Stimulated activated CD4-positive, alpha-beta T cell treated with anti-CD3 and anti-CD28 coated beads, Interleukin-4, amount 100 ng/mL, for 24 hours (primary cell): Measurements from ENCODE around the gene CSNK1G3.

ENCODE experiments used
- DNase-seq: peaks from one replicate; pipeline ENCODE4 v3.0.0-alpha.2; 2020

The CSNK1G3 gene

DNA sequence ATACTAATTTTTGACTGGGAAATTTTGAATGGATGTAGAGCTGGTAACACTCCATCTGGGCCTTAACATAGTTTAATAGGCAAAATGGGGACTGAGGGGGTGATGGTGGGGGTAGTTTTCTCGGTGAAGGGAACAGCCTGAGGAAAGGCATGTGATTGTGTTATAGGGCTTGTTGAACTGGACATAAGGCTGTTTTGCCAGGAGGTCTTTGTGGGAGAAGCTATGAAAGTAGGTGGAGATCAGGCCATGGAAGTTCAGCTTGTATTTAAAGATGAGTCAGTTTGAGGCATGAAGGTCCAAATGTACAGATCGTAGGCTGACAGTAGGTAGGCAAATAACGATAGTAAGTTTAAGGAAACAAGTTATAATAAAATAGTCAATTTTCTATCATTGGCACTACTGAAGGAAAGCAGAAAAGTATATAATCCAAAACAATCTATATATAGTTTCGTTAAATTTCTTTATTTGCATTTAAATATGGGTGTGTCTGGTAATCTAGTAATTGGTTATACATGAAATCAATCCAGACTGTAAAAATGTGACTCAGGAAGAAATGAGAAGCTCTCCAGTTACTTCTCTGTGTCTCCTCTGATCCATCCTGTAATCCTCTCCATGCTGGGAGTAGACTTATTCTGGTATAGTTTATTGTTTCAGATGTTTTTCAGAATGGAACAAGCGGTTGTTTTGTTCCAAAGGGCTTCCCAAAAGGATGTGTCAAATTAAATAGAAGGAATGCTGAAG, 2.8 kb downstream of the CSNK1G3 start:
- no peak for DNase-seq

DNA sequence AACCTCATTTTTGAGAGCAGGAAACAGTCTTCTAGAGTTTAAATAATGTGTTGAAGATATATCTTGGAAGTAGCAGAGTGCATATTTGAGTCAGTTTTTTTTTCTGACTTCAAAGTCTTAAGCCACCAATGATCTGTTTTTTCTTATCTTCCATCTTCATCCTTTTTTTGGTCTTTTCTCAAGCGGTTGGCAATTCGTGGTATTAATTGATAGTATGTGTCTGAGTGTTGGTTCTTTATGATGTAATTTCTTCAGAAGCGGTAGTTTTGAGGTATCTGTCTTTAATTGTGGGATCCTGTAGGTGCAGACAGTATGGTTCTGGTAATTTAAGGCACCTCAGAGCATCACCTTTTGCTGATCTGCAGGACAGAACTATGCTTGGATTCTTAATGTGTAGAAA, 3.9 kb downstream of the CSNK1G3 start:
- no peak for DNase-seq

DNA sequence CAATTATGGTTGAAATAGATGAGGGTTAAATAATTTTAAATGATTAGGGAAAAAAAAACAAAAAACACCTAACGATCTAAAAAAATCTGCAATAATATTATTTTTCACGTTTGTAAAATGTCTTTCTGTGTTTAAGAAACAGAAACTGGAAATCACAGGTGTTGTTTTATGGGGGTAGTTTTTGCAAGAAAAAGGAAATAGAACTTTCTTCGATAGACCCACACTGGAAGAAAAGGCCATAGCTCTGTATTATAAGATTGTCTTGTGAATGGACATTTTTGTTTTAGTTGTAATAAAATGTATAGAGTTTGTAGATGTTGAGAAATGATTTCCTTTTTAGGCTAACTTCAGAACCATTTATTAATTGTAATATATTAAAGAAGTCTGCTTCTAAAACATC, 5.5 kb downstream of the CSNK1G3 start:
- DNase-seq: no peak

DNA sequence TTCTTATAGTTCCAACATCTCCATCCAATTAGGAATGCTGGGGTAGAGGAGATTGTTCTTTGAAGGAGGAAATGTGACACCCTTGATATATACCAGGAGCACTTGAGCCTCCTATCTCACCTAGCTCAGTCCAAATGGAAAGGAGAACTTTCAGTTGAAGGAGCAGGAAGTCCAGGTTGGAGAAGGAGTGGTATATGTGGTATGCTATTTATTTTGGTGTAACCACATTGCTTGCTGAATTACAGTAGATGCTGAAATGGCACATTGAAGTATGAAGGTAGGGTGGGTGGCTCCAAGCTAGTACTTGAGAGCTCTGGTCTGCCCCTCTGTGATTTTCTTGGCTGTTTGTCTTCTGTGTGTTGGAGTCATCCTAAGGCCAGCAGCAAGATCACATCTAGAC, 6.1 kb downstream of the CSNK1G3 start:
- DNase-seq: no peak

DNA sequence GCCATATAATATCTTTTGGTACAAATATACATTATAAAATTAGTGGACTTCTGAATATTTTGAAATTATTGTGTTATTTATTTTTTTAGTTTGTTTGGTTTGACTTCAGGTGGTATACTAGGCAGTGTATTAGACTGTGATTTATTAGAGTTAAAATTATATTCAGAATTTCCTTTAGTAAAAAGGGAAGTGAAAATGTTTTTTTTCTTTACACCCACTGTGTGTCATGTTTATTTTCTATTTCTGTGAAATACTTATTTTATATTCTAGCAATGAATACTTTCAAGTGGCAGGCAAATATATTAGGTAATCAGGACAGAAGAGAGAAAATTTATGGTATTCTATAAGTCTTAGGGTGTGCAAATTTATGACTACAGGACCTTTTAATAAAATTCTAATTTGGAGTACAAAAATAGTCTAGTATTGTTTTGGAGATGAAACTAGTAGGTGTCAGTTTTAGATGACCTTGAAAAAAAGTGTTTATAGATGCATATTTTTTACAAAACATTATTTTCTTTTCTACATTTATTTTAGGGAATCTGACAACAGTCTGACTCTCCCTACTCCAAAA, 8.8 kb downstream of the CSNK1G3 start:
- no peak for DNase-seq

DNA sequence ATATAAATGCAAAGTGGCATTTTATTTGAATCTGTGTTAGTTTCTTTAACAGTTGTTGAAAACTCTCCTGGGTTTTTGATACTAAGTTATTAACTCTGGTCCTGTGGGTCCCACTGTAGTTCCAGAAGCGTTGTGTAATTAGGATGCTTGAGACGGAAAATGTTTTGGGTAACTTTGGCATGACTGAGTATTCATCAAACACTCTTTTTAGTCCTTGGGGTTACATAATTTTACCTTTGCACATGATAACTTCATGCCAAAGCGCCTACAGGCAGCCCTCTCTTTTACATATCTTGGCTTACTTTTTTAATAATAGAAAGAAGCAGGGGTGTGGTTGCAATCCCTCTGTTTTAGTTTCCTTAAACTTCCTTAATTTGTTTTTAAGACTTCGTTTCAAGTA, 12.2 kb downstream of the CSNK1G3 start:
- no peak for DNase-seq

DNA sequence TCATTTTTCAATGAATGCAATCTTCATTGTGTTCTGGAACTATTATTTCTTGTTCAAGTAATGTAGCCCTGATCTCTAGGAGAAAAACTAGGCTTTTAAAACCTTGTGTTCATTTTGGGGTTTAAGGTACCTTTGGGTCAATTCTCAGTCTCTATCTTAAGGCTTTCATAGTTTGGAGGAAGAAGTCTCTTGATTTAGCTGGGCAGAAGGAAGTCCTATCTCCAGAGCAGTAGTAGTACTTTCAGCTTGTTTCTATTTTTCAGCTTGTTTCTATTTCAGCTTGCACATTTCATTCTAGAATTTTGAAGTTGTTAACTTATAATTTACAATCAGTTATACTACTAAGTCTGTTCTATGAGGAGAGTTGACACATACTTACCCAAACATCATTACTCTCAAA, 15.2 kb downstream of the CSNK1G3 start:
- DNase-seq: no peak

DNA sequence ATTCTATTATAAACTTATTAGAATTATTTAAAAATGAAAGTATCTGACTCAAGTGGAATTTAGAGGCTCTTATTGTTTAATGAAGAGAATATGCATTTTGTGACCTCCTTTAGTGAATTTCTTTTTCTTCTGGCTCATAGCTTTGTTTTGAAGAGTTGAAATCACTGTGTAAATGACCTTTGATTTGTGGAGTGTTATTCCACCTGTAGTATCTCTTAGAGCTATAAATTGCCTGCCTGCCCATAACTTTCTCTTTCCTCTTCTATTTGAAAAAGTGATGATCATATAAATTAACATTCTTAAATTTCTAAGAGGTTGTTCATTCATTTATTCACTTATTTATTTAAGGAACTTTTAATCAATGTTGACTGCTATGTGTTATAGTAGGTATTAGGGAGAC, 16.1 kb downstream of the CSNK1G3 start:
- DNase-seq: no peak

DNA sequence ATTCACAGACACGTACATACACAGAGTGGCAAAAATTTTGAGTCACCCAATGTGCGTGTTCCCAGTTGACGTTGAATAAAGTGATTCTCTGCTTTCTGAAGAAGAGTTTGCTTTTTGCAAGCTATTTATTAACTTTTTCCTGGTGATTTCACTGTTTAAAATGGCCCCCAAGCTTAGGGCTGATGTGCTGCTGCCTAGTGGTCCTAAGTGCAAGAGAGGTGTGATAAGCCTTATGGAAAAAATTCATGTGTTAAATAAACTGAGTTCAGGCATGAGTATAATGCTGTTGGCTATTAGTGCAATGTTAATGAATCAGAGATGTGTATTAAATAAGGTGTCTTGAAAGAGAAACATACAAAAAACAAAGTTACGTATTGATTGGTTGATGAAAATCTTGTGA, 16.9 kb downstream of the CSNK1G3 start:
- no peak for DNase-seq

DNA sequence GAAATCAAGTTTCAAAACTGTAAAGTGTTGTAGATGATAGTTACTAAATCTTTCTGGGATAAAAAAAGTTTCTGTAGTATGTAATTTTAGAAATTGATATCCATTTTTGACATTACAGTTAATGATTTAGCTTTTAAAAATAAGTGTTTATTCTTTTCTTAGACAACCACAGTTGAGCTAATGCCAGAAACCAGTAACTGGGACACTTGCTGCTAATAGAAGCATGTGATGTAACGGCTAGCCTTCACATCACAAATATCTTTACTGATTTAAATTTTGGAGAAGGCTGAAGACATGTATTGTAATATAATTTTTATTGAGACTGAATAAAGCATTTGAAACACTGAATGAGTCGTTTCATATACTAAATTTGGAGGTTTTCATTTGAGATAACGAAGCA, 18.8 kb downstream of the CSNK1G3 start:
- DNase-seq: no peak

DNA sequence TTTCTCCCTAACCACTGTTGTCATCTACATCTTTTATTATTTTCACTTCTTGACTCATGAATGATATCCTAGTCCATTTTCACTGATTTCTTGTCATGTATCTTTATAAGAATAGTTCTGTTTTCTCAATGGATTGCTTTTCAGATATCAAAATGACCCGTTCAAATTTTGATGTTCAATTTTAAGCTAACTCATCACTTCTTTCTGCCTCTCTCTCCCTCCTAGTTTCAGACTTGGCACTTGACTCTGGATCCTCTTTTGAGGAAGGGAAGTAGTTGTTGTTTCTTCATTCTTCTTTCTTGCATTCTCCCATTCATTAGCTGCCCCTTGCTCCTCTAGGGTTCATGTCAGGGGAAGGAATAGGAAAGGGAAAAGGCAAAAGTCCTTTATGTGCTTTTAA, 23.7 kb downstream of the CSNK1G3 start:
- DNase-seq: no peak

DNA sequence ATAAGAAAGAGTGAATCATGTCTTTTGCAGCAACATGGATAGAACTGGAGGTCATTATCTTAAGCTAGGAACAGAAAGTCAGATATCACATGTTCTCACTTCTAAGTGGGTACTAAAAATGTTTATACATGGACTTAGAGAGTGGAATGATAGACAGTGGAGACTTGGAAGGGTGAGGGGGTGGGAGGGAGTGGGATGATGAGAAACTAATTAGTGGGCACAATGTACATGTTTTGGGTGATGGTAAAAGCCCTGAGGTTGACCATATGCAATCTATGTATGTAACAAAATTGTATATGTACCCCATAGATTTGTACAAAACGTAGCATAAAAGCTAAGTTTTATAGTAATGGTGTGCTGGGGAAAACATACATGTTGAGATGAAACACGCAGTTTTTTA, 25.3 kb downstream of the CSNK1G3 start:
- DNase-seq: no peak

DNA sequence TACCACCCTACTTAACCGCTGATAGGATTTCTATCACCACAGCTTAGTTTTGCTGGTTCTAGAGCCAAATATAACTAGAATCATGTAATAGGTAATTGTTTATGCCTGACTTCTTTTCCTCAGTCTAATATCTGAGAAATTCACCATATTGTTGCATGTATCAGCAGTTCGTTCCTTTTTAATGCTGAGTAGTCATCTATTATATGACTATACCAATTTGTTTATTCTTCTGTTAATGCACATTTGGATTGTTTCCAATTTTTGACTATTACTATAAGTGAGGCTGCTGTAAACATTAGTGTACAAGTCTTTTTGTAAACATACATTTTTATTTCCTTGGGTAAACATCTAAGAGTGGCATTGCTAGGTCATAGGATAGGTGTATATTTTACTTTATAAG, 25.9 kb downstream of the CSNK1G3 start:
- no peak for DNase-seq

DNA sequence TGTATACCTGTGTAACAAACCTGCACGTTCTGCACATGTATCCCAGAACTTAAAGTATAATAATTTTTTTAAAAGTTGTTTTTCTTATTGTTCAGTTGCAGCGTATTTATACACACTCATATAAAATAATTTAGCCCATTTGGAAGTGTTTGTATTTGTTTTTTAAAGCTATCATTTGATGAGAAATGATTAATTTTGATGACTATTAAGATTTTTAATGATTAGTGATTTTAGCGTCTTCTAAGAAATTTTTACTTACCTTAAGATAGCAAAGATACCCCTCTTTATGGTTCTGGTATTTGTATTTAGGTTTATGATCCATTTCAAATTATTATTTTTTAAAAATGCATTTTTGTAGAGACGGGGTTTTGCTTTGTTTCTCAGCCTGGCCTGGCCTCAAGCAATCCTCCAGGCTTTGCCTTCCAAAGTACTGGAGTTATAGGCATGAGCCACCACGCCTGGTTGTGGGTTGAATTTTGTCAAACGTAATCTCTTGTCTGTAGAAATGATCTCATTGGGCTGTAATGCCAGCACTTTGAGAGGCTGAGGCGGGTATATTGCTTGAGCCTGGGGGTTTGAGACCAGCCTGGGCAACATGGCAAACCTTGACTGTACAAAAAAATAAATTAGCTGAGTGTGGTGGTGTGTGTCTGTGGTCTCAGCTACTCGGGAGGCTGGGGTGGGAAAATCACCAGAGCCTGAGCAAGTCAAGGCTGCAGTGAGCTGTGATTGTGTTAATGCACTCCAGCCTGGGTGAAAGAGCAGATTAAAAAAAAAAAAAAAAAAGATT, 26.9 kb downstream of the CSNK1G3 start:
- DNase-seq: no peak

DNA sequence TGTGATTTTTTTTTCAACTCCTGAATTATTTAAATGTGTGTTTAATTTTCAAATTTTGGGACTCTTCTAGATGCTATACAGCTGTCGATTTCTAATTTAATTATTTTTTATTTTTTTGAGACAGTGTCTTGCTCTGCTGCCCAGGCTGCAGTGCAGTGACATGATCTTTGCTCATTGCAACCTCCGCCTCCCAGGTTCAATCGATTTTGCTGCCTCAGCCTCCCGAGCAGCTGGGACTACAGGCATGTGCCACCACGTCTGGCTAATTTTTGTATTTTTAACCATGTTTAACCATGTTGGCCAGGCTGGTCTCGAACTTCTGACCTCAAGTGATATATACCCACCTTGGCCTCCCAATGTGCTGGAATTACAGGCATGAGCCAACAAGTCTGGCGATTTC, 28.6 kb downstream of the CSNK1G3 start:
- DNase-seq: no peak

DNA sequence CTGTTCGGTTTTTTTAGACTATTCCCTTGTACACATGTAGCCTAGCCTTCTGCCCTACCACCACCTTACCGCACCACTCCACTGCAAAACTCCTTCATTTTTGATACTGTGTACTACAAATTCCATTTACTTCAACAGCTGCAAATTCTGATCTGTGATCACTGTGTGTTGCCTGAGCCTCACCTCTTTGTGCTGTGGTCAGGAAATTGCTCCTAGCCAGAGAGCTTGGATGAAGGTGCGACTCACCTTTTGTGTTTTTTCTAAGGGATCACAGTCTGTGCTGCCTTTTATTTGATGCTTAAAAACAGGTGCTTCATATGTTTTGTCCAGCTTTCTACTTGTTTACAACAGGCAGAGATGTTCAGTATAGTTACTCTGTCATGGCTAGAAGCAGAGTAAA, 31.5 kb downstream of the CSNK1G3 start:
- DNase-seq: no peak

DNA sequence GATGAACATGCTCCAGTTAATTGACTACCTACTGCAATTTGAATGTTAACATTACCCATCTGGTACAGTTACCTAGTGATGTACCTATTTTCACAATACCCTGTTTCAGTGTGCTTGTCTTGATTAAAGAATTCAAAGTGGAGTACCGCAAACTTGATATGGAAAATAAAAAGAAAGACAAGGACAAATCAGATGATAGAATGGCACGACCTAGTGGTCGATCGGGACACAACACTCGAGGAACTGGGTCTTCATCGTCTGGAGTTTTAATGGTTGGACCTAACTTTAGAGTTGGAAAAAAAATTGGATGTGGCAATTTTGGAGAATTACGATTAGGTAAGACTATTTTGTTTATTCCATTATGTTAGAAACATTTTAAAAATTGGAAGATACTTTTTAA, 33.5 kb downstream of the CSNK1G3 start:
- peak; percentile 12 for DNase-seq

DNA sequence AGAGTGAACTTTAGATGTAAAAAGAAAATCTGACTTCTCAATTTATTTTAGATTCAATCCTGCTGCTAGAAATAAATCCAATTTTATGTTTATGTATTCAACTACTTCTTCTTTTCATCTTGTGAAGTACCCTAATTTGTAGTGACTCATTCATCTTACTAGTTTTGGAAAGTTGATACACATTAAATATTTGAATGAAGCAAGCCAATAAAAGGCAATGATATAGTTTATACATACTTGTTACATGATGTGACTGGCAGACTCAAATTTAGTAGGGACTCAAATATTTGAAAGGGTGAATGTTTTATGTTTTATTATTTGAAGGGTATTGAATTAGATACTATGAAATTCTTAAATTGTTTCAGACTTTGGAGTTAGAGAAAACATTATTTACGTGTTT, 34.7 kb downstream of the CSNK1G3 start:
- DNase-seq: no peak

DNA sequence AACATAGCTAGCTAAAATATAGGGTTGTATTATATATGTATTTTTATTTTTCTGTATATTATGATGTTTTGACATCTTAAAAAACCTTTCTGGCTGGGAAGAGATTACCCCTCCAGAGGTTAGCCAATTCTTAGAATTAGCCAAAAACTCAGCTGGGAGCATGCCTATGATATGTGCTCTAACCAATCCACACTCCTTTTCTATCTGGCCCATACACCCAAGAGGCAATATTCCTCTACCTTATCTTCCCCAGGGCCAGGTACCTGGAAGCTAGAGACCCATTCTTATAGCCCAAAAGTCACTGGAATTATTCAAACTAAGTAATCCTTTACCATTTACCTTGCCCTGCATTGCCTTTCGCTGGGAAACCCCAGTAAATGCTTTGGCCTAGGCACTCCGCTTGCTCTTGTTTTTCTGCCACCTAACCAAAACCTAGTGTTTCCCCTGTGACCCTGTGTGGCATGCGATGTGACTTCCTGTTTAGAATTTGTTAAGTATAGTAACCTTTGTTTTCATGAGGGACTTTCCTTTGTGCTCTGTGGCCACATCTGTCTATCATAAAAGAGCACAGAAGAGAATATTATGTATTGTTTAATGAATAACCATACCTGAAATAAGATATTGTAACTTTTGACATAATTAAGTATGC, 37.4 kb downstream of the CSNK1G3 start:
- peak; percentile 47 for DNase-seq

DNA sequence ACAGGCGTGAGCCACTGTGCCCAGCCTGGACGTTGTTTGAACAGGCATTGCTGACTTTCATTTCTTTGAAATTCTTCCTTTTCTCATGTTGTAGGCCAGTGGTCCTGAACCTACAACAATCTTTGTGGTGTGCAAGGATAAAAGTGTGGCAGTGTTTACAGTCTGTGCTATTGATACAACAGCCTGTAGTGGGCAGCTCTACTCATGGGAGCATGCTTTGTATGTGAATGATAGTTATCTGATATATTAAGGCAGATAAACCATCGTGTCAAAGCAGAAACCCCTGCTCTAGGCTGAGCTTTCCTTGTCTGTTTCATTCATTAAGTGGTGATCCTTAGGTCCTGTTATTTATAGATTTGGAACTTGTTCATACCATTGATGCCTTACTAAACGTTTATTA, 42.6 kb downstream of the CSNK1G3 start:
- no peak for DNase-seq

DNA sequence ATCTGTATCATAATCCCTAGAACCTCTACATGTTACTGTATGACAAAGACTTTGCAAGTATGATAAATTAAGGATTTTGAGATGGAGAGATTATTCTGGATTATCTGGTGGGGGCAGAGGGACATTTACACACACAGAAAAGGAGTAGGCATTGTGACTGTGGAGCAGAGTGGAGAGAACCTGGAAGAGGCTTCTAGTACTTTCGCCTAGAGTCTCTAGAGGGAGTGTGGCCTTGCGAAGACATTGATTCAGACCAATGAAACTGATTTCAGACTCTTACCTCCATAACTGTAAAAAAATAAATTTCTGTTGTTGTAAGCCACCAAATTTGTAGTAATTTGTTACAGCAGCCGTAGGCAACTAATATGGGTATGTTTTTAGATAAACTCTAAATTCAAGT, 45.9 kb downstream of the CSNK1G3 start:
- no peak for DNase-seq

DNA sequence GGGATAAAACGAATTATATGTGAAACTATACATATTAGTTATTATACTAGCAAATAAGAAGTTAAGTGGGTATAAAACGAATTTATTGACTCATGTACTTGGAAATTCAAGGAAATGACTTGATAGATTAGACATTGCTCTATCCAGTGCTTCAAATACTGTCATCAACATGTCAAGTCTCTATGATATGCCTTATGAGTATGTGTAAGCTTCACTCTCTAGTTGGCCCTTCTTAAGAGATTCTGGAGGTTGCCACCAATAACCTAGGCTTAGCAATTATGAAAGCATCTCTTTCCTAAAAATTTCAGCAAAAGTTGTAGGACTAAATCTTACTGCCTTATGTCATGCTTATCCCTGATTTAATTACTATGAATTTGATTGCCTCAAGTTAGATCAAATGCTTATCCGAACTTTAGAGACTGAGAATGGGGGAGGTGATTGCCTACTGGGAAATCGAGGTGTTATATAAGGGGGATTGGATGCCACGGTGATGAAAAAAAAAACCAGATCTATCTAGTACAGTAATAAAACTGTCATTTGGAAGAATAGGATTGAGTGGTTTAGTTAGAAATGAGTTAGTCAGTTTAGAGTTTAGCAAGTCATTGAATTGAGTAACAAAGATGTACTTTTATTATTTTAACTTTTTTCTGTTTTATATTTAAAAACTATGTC, 46.9 kb downstream of the CSNK1G3 start:
- DNase-seq: no peak

DNA sequence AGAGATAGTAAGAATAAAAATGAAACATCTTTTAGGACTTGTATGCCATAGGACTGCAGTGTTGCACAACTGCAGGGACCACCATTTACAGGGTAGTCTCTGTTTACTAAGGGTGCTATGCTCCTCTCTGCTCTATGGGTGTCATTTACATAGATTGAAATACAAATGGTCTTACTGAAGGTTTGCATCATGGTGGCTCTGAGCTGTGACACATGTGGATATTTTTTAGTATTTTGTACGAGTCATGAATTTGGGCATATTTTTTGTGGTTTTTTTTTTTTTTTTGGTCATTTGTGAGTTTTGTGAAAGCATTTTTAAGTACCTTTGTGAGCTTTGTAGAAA, 47.4 kb downstream of the CSNK1G3 start:
- DNase-seq: no peak
